ENCODE results near the gene PDK4.

The PDK4 gene

GRCh38 chr7:95596198-95597063, at the start of gene PDK4:
Gene PDK4, minus strand, starts transcription at chr7:95596516. Its CDS starts 223 bp downstream, at chr7:95596293.
- Histone ChIP-seq H3K27me3 (ENCODE audit: control insufficient read depth in 5 of 5, insufficient read depth in 4 of 5, low read length in 5 of 5) (no peaks in the 10 kb centered on the region), H3K4me1 (ENCODE audit: control insufficient read depth in 5 of 5, insufficient read depth in 5 of 5, low read length in 5 of 5) (peaks cover 13 to 56% (median 51%) of the 10 kb centered on the region in 5 donors)

GRCh38 chr7:95642173-95642572, 45.9 kb upstream of the PDK4 start:
- Histone ChIP-seq H3K27me3 (ENCODE audit: control insufficient read depth in 5 of 5, insufficient read depth in 4 of 5, low read length in 5 of 5) (no peaks in the 10 kb centered on the region), H3K27ac (ENCODE audit: low read depth, low read length) (no peak overlapping the region), H3K9me3 (ENCODE audit: control insufficient read depth in 5 of 5, low read length in 5 of 5) (no peaks in the 10 kb centered on the region), H3K9ac (ENCODE audit: low read length in 5 of 5) (no peak overlapping the region), H3K4me1 (ENCODE audit: control insufficient read depth in 5 of 5, insufficient read depth in 5 of 5, low read length in 5 of 5) (no peaks in the 10 kb centered on the region), H3K36me3 (ENCODE audit: control insufficient read depth in 5 of 5, insufficient read depth in 5 of 5, low read length in 5 of 5) (no peaks in the 10 kb centered on the region), H3K4me3 (ENCODE audit: low read depth in 1 of 5, low read length in 5 of 5) (no peak overlapping the region)

More at GRCh38 chr7:95596198-95597063, at the start of gene PDK4:
- peak within 1 kb of the TSS; percentile 98 for H3K27ac ChIP-seq (ENCODE audit: low read depth, low read length)
- H3K9ac ChIP-seq (ENCODE audit: low read length in 5 of 5), result peak within 1 kb of the TSS; percentile 81 to 99 (median 95)
- H3K9me3 ChIP-seq (ENCODE audit: control insufficient read depth in 5 of 5, low read length in 5 of 5), result no peaks in the 10 kb centered on the region
- peaks cover 28 to 33% (median 29%) of the 10 kb centered on the region in 5 donors for H3K36me3 ChIP-seq (ENCODE audit: control insufficient read depth in 5 of 5, insufficient read depth in 5 of 5, low read length in 5 of 5)
- H3K4me3 ChIP-seq (ENCODE audit: low read depth in 1 of 5, low read length in 5 of 5), result peak within 1 kb of the TSS; percentile 89 to 100 (median 100)

DNA sequence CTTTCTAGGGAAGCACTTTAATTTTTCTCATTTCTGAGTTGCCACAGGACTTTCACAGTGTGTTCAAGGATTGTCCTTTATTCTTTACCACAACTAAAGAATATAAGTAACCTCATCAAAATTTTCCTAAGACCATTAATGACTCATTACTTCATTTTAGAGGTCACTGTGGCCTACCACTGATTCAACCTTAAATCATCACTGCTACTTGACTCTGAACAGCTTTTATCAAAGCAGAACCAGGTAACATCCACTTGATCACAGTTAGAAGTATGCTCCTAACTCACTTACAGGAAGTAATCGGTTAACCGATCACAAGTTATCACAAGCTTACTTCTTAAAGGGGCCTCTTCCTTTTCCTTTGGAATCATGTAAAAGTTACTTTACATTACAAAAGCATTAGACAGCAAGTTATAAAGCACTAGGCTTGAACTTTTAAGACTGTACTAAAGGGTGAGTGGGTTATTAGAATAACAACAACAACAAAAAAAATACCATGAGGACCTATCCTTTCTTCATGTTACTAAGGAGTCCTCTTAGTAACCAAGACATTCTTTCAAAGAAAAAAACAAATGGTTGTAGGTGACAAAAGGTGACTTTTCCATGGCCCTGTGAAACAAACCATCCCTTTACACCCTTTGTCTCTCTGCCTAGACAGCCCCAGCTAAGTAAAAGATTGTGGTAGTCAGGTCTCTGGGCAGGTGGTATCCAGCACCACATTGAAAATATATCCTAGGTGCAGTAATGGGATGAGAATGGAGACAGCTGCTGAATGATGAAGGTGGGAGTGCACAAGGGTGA, 40.0 kb upstream of the PDK4 start:
- H3K4me3 ChIP-seq (ENCODE audit: low read depth in 1 of 5, low read length in 5 of 5), result no peak overlapping the region
- no peaks in the 10 kb centered on the region for H3K36me3 ChIP-seq (ENCODE audit: control insufficient read depth in 5 of 5, insufficient read depth in 5 of 5, low read length in 5 of 5)
- H3K27ac ChIP-seq (ENCODE audit: low read depth, low read length), result no peak overlapping the region
- peaks cover 0 to 2% (median 0%) of the 10 kb centered on the region in 5 donors for H3K4me1 ChIP-seq (ENCODE audit: control insufficient read depth in 5 of 5, insufficient read depth in 5 of 5, low read length in 5 of 5)
- no peaks in the 10 kb centered on the region for H3K9me3 ChIP-seq (ENCODE audit: control insufficient read depth in 5 of 5, low read length in 5 of 5)
- no peak overlapping the region for H3K9ac ChIP-seq (ENCODE audit: low read length in 5 of 5)
- no peaks in the 10 kb centered on the region for H3K27me3 ChIP-seq (ENCODE audit: control insufficient read depth in 5 of 5, insufficient read depth in 4 of 5, low read length in 5 of 5)

DNA sequence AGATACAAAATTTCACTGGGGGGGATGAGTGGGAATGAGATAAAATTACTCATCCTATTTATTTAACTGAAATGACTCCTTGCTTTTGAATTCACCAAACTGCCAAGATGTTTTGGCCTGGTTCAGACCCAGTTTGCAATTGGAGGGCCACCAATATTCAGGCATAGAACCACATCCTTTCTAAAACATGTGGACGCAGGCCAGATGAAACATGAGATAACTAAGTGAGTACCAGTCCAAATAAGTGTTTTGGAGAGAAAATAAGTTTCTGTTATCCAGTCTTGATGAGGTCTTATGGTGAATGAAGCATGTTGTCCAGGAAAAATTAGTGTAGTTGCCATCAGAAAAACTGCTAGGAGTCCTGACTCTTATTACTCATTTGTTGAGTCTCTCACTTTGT, 36.3 kb upstream of the PDK4 start:
- Histone ChIP-seq H3K36me3 (ENCODE audit: control insufficient read depth in 5 of 5, insufficient read depth in 5 of 5, low read length in 5 of 5) (no peaks in the 10 kb centered on the region), H3K9me3 (ENCODE audit: control insufficient read depth in 5 of 5, low read length in 5 of 5) (no peaks in the 10 kb centered on the region), H3K27me3 (ENCODE audit: control insufficient read depth in 5 of 5, insufficient read depth in 4 of 5, low read length in 5 of 5) (no peaks in the 10 kb centered on the region), H3K9ac (ENCODE audit: low read length in 5 of 5) (no peak overlapping the region), H3K4me3 (ENCODE audit: low read depth in 1 of 5, low read length in 5 of 5) (no peak overlapping the region), H3K4me1 (ENCODE audit: control insufficient read depth in 5 of 5, insufficient read depth in 5 of 5, low read length in 5 of 5) (peaks cover 0 to 10% (median 7%) of the 10 kb centered on the region in 5 donors), H3K27ac (ENCODE audit: low read depth, low read length) (peak overlapping the region; percentile 3)

DNA sequence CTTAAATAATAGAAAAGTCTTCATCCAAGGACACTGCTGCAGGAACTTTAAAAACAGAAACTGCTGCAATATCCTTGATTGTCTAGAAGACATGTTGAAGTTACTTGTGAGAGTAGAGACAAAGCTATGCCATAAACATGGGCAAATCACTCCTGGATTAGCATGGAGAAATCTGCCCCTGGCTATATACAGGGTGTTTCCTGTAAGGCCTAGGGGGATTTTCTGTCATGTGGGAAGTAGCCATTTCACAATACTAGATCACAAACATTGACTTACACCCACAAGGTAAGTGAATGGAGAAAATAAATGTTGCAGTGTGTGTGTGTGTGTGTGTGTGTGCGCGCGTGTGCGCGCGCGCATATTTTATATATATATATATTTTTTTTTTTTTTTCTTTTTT, 35.2 kb upstream of the PDK4 start:
- no peaks in the 10 kb centered on the region for H3K27me3 ChIP-seq (ENCODE audit: control insufficient read depth in 5 of 5, insufficient read depth in 4 of 5, low read length in 5 of 5)
- H3K4me3 ChIP-seq (ENCODE audit: low read depth in 1 of 5, low read length in 5 of 5), result no peak overlapping the region
- H3K4me1 ChIP-seq (ENCODE audit: control insufficient read depth in 5 of 5, insufficient read depth in 5 of 5, low read length in 5 of 5), result peaks cover 0 to 10% (median 7%) of the 10 kb centered on the region in 5 donors
- no peaks in the 10 kb centered on the region for H3K36me3 ChIP-seq (ENCODE audit: control insufficient read depth in 5 of 5, insufficient read depth in 5 of 5, low read length in 5 of 5)
- H3K9me3 ChIP-seq (ENCODE audit: control insufficient read depth in 5 of 5, low read length in 5 of 5), result no peaks in the 10 kb centered on the region
- H3K9ac ChIP-seq (ENCODE audit: low read length in 5 of 5), result no peak overlapping the region
- no peak overlapping the region for H3K27ac ChIP-seq (ENCODE audit: low read depth, low read length)

DNA sequence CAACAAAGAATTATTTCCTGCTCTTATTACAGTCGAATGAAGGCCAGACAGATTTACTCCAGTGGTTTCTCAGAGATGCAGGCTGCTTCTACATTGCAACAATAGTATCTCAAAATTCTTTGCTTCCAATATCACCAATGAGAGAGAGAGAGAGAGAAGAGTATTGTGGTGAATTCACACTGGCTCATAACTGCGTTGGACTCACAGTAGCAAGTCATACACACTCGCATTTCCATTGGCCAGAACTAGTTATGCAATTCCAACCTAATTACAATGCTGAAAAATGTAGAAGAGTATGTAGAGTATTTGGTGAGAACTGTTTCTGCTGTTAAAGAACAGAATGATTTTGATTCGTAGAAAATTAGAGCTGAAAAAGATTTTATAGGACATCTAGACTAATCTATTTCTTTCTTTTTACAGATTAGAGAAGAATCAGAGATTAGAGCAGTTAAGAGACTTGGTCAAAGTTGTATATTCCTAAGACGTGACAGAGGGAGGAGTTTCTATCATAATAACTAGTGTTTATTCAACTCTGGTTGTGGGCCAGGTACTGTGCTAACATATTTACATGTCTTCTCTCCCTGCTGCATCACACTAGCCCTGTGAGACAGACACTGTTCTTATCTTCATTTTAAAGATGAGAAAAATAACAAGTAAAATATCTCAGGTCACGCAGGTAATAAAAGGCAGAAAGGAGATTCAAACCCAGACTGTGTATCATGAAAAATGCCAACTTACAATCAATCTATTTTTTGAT, 34.6 kb upstream of the PDK4 start:
- Histone ChIP-seq H3K4me3 (ENCODE audit: low read depth in 1 of 5, low read length in 5 of 5) (no peak overlapping the region), H3K4me1 (ENCODE audit: control insufficient read depth in 5 of 5, insufficient read depth in 5 of 5, low read length in 5 of 5) (peaks cover 0 to 10% (median 7%) of the 10 kb centered on the region in 5 donors), H3K9ac (ENCODE audit: low read length in 5 of 5) (no peak overlapping the region), H3K36me3 (ENCODE audit: control insufficient read depth in 5 of 5, insufficient read depth in 5 of 5, low read length in 5 of 5) (no peaks in the 10 kb centered on the region), H3K9me3 (ENCODE audit: control insufficient read depth in 5 of 5, low read length in 5 of 5) (no peaks in the 10 kb centered on the region), H3K27me3 (ENCODE audit: control insufficient read depth in 5 of 5, insufficient read depth in 4 of 5, low read length in 5 of 5) (no peaks in the 10 kb centered on the region), H3K27ac (ENCODE audit: low read depth, low read length) (no peak overlapping the region)

- Histone ChIP-seq H3K4me1 (ENCODE audit: control insufficient read depth in 5 of 5, insufficient read depth in 5 of 5, low read length in 5 of 5) (peaks cover 0 to 10% (median 7%) of the 10 kb centered on the region in 5 donors), H3K36me3 (ENCODE audit: control insufficient read depth in 5 of 5, insufficient read depth in 5 of 5, low read length in 5 of 5) (no peaks in the 10 kb centered on the region), H3K9ac (ENCODE audit: low read length in 5 of 5) (no peak overlapping the region), H3K27me3 (ENCODE audit: control insufficient read depth in 5 of 5, insufficient read depth in 4 of 5, low read length in 5 of 5) (no peaks in the 10 kb centered on the region), H3K27ac (ENCODE audit: low read depth, low read length) (no peak overlapping the region), H3K9me3 (ENCODE audit: control insufficient read depth in 5 of 5, low read length in 5 of 5) (no peaks in the 10 kb centered on the region), H3K4me3 (ENCODE audit: low read depth in 1 of 5, low read length in 5 of 5) (no peak overlapping the region)
Observed at GRCh38 chr7:95628831-95629439, 32.6 kb upstream of the PDK4 start.

- H3K36me3 ChIP-seq (ENCODE audit: control insufficient read depth in 5 of 5, insufficient read depth in 5 of 5, low read length in 5 of 5), result no peaks in the 10 kb centered on the region
- H3K27ac ChIP-seq (ENCODE audit: low read depth, low read length), result no peak overlapping the region
- H3K4me3 ChIP-seq (ENCODE audit: low read depth in 1 of 5, low read length in 5 of 5), result no peak overlapping the region
- no peak overlapping the region for H3K9ac ChIP-seq (ENCODE audit: low read length in 5 of 5)
- no peaks in the 10 kb centered on the region for H3K9me3 ChIP-seq (ENCODE audit: control insufficient read depth in 5 of 5, low read length in 5 of 5)
- peaks cover 0 to 6% (median 5%) of the 10 kb centered on the region in 5 donors for H3K4me1 ChIP-seq (ENCODE audit: control insufficient read depth in 5 of 5, insufficient read depth in 5 of 5, low read length in 5 of 5)
- no peaks in the 10 kb centered on the region for H3K27me3 ChIP-seq (ENCODE audit: control insufficient read depth in 5 of 5, insufficient read depth in 4 of 5, low read length in 5 of 5)
Observed at GRCh38 chr7:95623788-95624187, 27.5 kb upstream of the PDK4 start.

DNA sequence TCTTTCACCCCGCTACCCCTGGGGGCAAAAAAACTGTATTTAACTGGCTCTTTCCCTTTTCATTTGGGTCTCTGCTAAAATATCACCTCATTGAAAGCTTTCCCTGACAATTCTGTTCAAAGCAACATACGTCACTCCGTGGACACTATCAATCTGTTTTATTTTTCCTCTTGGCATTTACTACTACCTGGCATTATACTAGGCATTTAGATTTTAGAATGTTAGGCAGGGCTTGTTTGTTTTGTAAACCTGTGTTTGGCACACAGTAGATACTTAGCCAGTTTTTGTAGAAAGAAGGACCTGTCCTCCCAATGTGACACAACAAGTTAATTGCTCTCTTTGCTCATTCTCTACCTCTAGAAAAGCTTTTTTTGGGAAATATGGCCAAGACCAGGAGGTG, 26.5 kb upstream of the PDK4 start:
- H3K9me3 ChIP-seq (ENCODE audit: control insufficient read depth in 5 of 5, low read length in 5 of 5), result no peaks in the 10 kb centered on the region
- H3K36me3 ChIP-seq (ENCODE audit: control insufficient read depth in 5 of 5, insufficient read depth in 5 of 5, low read length in 5 of 5), result no peaks in the 10 kb centered on the region
- no peak overlapping the region for H3K27ac ChIP-seq (ENCODE audit: low read depth, low read length)
- no peak overlapping the region for H3K9ac ChIP-seq (ENCODE audit: low read length in 5 of 5)
- H3K4me3 ChIP-seq (ENCODE audit: low read depth in 1 of 5, low read length in 5 of 5), result no peak overlapping the region
- H3K27me3 ChIP-seq (ENCODE audit: control insufficient read depth in 5 of 5, insufficient read depth in 4 of 5, low read length in 5 of 5), result no peaks in the 10 kb centered on the region
- no peaks in the 10 kb centered on the region for H3K4me1 ChIP-seq (ENCODE audit: control insufficient read depth in 5 of 5, insufficient read depth in 5 of 5, low read length in 5 of 5)

Measured in subcutaneous abdominal adipose tissue (tissue), 5 donors.